ENCODE measurements around the gene CYP2U1. TPM values are rescaled to one million over a fixed set of nuclear protein-coding genes. Genes with fewer than 3 reads are reported as not detected.

Gene CYP2U1
- total RNA-seq, 1 donor, result 27.1 TPM

DNA sequence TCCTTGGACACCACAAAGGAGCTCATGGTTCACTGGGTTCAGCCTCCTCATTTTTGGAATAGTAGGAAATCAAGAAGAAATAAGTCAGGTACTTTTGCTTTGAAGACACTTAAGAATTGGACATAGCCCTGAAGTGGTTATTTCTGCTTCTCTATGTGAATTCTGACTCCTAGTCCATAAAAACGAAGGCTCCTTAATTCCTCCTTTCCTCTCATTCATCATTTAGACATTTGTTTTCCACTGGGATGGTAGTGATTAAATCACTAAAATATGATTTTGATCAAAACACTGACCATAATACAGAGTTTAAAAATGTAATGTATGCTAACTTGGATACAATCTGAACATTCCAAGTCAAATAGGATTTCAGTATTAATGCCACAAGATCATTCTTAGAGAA is 34.7 kb upstream of the CYP2U1 start:
- TF ChIP-seq, protein P1, sequence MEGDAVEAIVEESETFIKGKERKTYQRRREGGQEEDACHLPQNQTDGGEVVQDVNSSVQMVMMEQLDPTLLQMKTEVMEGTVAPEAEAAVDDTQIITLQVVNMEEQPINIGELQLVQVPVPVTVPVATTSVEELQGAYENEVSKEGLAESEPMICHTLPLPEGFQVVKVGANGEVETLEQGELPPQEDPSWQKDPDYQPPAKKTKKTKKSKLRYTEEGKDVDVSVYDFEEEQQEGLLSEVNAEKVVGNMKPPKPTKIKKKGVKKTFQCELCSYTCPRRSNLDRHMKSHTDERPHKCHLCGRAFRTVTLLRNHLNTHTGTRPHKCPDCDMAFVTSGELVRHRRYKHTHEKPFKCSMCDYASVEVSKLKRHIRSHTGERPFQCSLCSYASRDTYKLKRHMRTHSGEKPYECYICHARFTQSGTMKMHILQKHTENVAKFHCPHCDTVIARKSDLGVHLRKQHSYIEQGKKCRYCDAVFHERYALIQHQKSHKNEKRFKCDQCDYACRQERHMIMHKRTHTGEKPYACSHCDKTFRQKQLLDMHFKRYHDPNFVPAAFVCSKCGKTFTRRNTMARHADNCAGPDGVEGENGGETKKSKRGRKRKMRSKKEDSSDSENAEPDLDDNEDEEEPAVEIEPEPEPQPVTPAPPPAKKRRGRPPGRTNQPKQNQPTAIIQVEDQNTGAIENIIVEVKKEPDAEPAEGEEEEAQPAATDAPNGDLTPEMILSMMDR (IDR thresholded peaks at IDR 0.05; ENCODE audit: extremely low read depth, low read depth, low read length), result no peak
- H3K27ac ChIP-seq (ENCODE audit: low read depth, low read length), result peak overlapping the region; percentile 85

GRCh38 chr4:107897823-107898222 is 33.5 kb upstream of the CYP2U1 start:
- Histone ChIP-seq H3K27ac (ENCODE audit: low read depth, low read length) (no peak overlapping the region), H3K36me3 (ENCODE audit: insufficient read depth, low read length) (peaks cover 4% of the 10 kb centered on the region), H3K9me3 (ENCODE audit: low read depth, low read length) (no peaks in the 10 kb centered on the region), H4K20me1 (ENCODE audit: insufficient read depth, low read length) (no peaks in the 10 kb centered on the region), H3K4me2 (ENCODE audit: insufficient read depth, low read length) (no peak overlapping the region), H3K4me3 (ENCODE audit: insufficient read depth, low read length) (no peak overlapping the region), H3K27me3 (ENCODE audit: insufficient read depth, low read length) (no peaks in the 10 kb centered on the region), H3K79me2 (ENCODE audit: insufficient read depth, low read length) (peaks cover 14% of the 10 kb centered on the region), H2AFZ (ENCODE audit: low read length) (no peak overlapping the region), H3K4me1 (ENCODE audit: insufficient read depth, low read length) (peaks cover 25% of the 10 kb centered on the region)
- no peak for DNase-seq (ENCODE audit: insufficient read length, low spot score, missing footprints)
- TF ChIP-seq, protein P1 (IDR thresholded peaks at IDR 0.05; ENCODE audit: extremely low read depth, low read depth, low read length), result no peak

More for the DNA sequence above, 34.7 kb upstream of the CYP2U1 start:
- Histone ChIP-seq H3K36me3 (ENCODE audit: insufficient read depth, low read length) (no peaks in the 10 kb centered on the region), H3K4me1 (ENCODE audit: insufficient read depth, low read length) (peaks cover 25% of the 10 kb centered on the region), H3K4me2 (ENCODE audit: insufficient read depth, low read length) (peak overlapping the region; percentile 77), H2AFZ (ENCODE audit: low read length) (no peak overlapping the region), H3K9me3 (ENCODE audit: low read depth, low read length) (no peaks in the 10 kb centered on the region), H3K27me3 (ENCODE audit: insufficient read depth, low read length) (no peaks in the 10 kb centered on the region), H3K79me2 (ENCODE audit: insufficient read depth, low read length) (peaks cover 14% of the 10 kb centered on the region), H3K4me3 (ENCODE audit: insufficient read depth, low read length) (peak overlapping the region; percentile 24), H4K20me1 (ENCODE audit: insufficient read depth, low read length) (no peaks in the 10 kb centered on the region)
- DNase-seq (ENCODE audit: insufficient read length, low spot score, missing footprints), result no peak

DNA sequence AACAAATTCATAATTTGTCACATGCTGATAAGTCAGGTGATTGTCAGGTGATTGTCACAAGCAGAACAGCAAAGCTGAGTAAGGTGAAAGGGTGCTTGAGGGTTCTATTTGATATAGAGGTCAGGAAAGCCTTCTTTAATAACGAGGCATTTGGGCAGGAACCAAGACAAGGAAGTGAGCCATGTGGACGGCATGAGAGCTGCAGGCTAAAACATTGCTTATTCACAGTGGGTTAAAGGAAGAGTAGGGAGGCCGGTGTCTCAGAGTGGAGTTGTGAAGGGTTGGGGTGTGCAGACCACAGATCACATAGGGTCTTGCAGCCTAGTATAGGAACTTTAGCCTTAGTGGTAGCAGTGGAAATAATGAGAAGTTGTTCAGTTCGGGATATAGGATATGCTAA is 31.3 kb upstream of the CYP2U1 start:
- Histone ChIP-seq H3K4me3 (ENCODE audit: insufficient read depth, low read length) (no peak overlapping the region), H3K4me2 (ENCODE audit: insufficient read depth, low read length) (no peak overlapping the region), H3K4me1 (ENCODE audit: insufficient read depth, low read length) (peaks cover 25% of the 10 kb centered on the region), H4K20me1 (ENCODE audit: insufficient read depth, low read length) (no peaks in the 10 kb centered on the region), H3K79me2 (ENCODE audit: insufficient read depth, low read length) (peaks cover 4% of the 10 kb centered on the region), H2AFZ (ENCODE audit: low read length) (no peak overlapping the region), H3K27me3 (ENCODE audit: insufficient read depth, low read length) (no peaks in the 10 kb centered on the region), H3K36me3 (ENCODE audit: insufficient read depth, low read length) (peaks cover 8% of the 10 kb centered on the region), H3K27ac (ENCODE audit: low read depth, low read length) (no peak overlapping the region), H3K9me3 (ENCODE audit: low read depth, low read length) (no peaks in the 10 kb centered on the region)
- no peak for DNase-seq (ENCODE audit: insufficient read length, low spot score, missing footprints)
- TF ChIP-seq, protein P1 (IDR thresholded peaks at IDR 0.05; ENCODE audit: extremely low read depth, low read depth, low read length), result no peak

DNA sequence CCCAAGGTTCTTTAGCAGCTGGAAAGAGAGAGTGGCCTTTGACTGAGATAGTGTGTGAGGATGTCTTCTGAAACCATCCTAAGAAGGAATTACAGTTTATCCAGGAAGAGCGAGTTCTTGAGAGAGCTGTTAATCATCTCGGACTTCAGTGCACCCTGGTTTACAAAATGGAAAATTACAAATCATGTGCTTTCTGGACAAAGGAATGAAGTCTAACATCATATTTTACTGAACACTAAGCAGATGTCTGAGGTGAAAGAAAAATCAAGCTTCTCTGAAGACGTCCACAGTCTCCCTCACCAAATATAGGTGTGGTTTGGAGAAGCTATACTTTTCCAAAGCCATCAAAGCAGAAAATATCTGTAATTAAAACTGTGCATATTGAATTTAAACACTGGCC is 30.8 kb upstream of the CYP2U1 start:
- Histone ChIP-seq H3K79me2 (ENCODE audit: insufficient read depth, low read length) (peaks cover 3% of the 10 kb centered on the region), H3K9me3 (ENCODE audit: low read depth, low read length) (no peaks in the 10 kb centered on the region), H3K27ac (ENCODE audit: low read depth, low read length) (no peak overlapping the region), H2AFZ (ENCODE audit: low read length) (no peak overlapping the region), H3K36me3 (ENCODE audit: insufficient read depth, low read length) (peaks cover 8% of the 10 kb centered on the region), H3K4me2 (ENCODE audit: insufficient read depth, low read length) (no peak overlapping the region), H4K20me1 (ENCODE audit: insufficient read depth, low read length) (no peaks in the 10 kb centered on the region), H3K27me3 (ENCODE audit: insufficient read depth, low read length) (no peaks in the 10 kb centered on the region), H3K4me3 (ENCODE audit: insufficient read depth, low read length) (no peak overlapping the region), H3K4me1 (ENCODE audit: insufficient read depth, low read length) (peaks cover 21% of the 10 kb centered on the region)
- TF ChIP-seq, protein P1 (IDR thresholded peaks at IDR 0.05; ENCODE audit: extremely low read depth, low read depth, low read length), result no peak
- no peak for DNase-seq (ENCODE audit: insufficient read length, low spot score, missing footprints)

Data from osteoblast (primary cell).